Fibroblast of the aortic adventitia (primary cell): Measurements from ENCODE around the gene AMZ2. TPM values are rescaled to one million over a fixed set of nuclear protein-coding genes. Genes with fewer than 3 reads are reported as not detected.

ENCODE experiments used
- DNase-seq: peaks from one replicate; pipeline ENCODE4 v3.0.0-alpha.2; 2010; ENCODE audit warnings: low read depth
- H3K4me3 ChIP-seq: 2 replicates; pipeline ENCODE4 v1.5.1; 2011; ENCODE audit warnings: low read depth, mild to moderate bottlenecking, control low read depth, low read length, moderate library complexity
- total RNA-seq: library from RNA; depleted of rRNA; stranded (reverse); fragments of >200 nt; gene quantifications from 2 replicates; pipeline ENCODE4 v1.2.3, GENCODE V29; 2012; ENCODE audit warnings: low replicate concordance
- TF ChIP-seq, protein P1 (sequence below): IDR thresholded peaks from 2 replicates; pipeline ENCODE4 v1.5.1; 2011; ENCODE audit warnings: mild to moderate bottlenecking, low read length, control low read depth, inconsistent platforms; ENCODE audit not compliant: insufficient read depth

AMZ2 gene
- total RNA-seq, 1 donor = 89.7 TPM

- DNase-seq = no peak
- no peak overlapping the region for H3K4me3 ChIP-seq
- TF ChIP-seq, protein P1, sequence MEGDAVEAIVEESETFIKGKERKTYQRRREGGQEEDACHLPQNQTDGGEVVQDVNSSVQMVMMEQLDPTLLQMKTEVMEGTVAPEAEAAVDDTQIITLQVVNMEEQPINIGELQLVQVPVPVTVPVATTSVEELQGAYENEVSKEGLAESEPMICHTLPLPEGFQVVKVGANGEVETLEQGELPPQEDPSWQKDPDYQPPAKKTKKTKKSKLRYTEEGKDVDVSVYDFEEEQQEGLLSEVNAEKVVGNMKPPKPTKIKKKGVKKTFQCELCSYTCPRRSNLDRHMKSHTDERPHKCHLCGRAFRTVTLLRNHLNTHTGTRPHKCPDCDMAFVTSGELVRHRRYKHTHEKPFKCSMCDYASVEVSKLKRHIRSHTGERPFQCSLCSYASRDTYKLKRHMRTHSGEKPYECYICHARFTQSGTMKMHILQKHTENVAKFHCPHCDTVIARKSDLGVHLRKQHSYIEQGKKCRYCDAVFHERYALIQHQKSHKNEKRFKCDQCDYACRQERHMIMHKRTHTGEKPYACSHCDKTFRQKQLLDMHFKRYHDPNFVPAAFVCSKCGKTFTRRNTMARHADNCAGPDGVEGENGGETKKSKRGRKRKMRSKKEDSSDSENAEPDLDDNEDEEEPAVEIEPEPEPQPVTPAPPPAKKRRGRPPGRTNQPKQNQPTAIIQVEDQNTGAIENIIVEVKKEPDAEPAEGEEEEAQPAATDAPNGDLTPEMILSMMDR = no peak
Observed at GRCh38 chr17:68238164-68238870, 9.5 kb upstream of the AMZ2 start.

DNA sequence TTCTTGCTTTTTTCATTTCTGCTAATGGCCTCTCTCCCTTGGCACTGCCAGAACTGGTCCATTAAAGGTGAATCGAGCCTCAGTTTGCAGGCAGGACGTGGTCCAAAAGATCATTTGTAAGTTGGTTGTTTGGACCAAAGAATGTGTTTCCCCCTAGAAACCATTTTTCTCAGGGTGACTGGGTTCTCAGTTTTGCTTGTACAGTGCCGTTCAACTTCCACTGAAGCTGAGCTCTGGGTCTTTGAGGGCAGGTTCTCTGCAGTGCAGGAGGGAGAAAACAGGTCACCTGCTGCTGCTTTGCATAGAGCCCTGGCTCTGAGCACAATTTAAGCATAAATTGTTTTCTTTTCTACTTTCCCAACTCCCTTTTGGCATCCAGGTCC, 9.0 kb upstream of the AMZ2 start:
- DNase-seq = no peak
- H3K4me3 ChIP-seq = no peak overlapping the region
- TF ChIP-seq, protein P1 = no peak

DNA sequence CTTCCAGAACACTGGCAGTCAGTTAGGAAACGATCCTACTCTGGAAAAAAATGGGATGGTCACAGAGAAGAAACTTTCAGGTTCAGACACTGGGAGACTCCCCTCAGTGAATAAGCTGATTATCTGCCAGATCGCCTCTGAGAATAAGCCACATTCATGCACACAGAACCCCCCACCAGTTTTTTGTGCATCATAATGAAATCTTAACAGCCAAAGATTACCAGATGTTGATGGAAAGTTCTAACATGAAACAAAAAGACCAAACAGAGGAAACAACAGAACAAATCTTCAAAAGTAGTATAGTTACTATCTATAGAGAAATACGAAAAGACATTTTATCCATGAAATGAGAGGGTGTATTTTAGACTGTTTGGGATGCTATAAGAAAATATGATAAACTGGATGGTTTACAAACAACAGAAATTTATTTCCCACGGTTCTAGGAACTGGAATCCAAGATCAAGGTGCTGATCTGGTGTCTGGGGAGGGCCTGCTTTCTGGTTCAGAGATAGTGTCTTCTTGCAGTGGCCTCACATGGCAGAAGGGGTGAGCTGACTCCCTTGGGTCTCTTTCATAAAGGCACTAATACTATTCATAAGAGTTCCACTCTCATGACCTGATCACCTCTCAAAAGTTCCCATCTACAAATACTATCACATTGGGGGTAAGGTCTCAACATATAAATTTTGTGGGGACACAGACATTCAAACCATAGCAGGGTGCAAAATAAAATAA, 8.0 kb upstream of the AMZ2 start:
- DNase-seq = no peak
- TF ChIP-seq, protein P1 = no peak

GRCh38 chr17:68246271-68247028, 1.4 kb upstream of the AMZ2 start:
- TF ChIP-seq, protein P1 = no peak
- no peak for DNase-seq
- no peak overlapping the region for H3K4me3 ChIP-seq

More for the DNA sequence above, 8.0 kb upstream of the AMZ2 start:
- no peak overlapping the region for H3K4me3 ChIP-seq

GRCh38 chr17:68248199-68248825, 469 bp downstream of the AMZ2 start:
- DNase-seq = peak; percentile 85

DNA sequence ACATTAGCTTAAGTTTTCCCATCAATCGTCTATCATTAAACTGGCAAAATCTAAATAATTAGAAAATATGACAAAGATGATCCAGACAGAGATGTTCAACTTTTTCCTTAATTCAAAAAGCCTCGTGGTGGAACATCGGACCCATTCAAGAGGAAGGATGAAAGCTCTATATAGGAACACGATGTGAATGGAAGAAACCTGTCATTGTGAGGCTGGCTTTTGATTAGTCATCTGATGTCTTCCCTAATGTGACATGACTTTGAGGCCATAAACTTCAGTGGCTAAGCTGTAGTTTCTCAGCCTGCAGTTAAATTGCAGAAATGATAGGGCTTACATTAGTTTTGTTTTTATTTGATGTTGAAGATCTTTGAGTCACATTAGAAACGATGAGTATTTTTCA, 1.0 kb downstream of the AMZ2 start:
- TF ChIP-seq, protein P1 = no peak
- H3K4me3 ChIP-seq = peak overlapping the region; percentile 77
- DNase-seq = no peak

More at GRCh38 chr17:68248199-68248825, 469 bp downstream of the AMZ2 start:
- peak overlapping the region; percentile 77 for H3K4me3 ChIP-seq
- TF ChIP-seq, protein P1 = no peak
